HT1080 (cell line): ENCODE results near the gene XPA. TPM values are rescaled to one million over a fixed set of nuclear protein-coding genes. Genes with fewer than 3 reads are reported as not detected.
"Not testable (repeated sequence)": the region's sequence is repeated elsewhere in the genome, so short reads cannot be mapped to it uniquely, and the experiment has no call there.

Experiments
- DNase-seq: peaks from one replicate; pipeline ENCODE4 v3.0.0-alpha.2; 2015; ENCODE audit warnings: low read depth
- total RNA-seq: library from RNA; depleted of rRNA; stranded (reverse); fragments of >200 nt; shearing (Covaris generic); gene quantifications from 2 replicates; pipeline ENCODE4 v1.2.3, GENCODE V29; 2014

XPA gene
- total RNA-seq, 1 experiment from 2014 or later, result 7.9 TPM

- DNase-seq, result no peak
Observed at GRCh38 chr9:97704345-97704677, 7.2 kb upstream of the XPA start.

- DNase-seq, result peak; percentile 93
Observed at GRCh38 chr9:97703437-97704344, 6.6 kb upstream of the XPA start.

- not testable (repeated sequence) for DNase-seq
Observed at GRCh38 chr9:97699824-97700223, 2.7 kb upstream of the XPA start.

GRCh38 chr9:97699281-97699680 lies 2.1 kb upstream of the XPA start:
- peak; percentile 56 for DNase-seq

- no peak for DNase-seq
Observed at GRCh38 chr9:97698865-97699264, 1.7 kb upstream of the XPA start.

GRCh38 chr9:97697837-97698236 lies 697 bp upstream of the XPA start:
- no peak for DNase-seq

GRCh38 chr9:97695995-97696802 lies 941 bp downstream of the XPA start:
- peak; percentile 8 for DNase-seq

- DNase-seq, result no peak
Observed at GRCh38 chr9:97695390-97695789, 1.8 kb downstream of the XPA start.

GRCh38 chr9:97694769-97695168 lies 2.4 kb downstream of the XPA start:
- DNase-seq, result no peak

GRCh38 chr9:97689401-97690180 lies 7.5 kb downstream of the XPA start:
- peak; percentile 17 for DNase-seq

- DNase-seq, result no peak
Observed at GRCh38 chr9:97688654-97689053, 8.5 kb downstream of the XPA start.

- DNase-seq, result no peak
Observed at GRCh38 chr9:97682242-97682641, 14.9 kb downstream of the XPA start.

GRCh38 chr9:97675655-97676054 lies 21.5 kb downstream of the XPA start:
- no peak for DNase-seq

- no peak for DNase-seq
Observed at GRCh38 chr9:97673922-97674321, 23.2 kb downstream of the XPA start.

GRCh38 chr9:97672403-97672802 lies 24.7 kb downstream of the XPA start:
- DNase-seq, result no peak

- DNase-seq, result no peak
Observed at GRCh38 chr9:97670586-97670985, 26.6 kb downstream of the XPA start.

GRCh38 chr9:97668485-97668884 lies 28.7 kb downstream of the XPA start:
- DNase-seq, result no peak

GRCh38 chr9:97666907-97667686 lies 30.0 kb downstream of the XPA start:
- DNase-seq, result no peak

- no peak for DNase-seq
Observed at GRCh38 chr9:97665742-97666141, 31.4 kb downstream of the XPA start.

- no peak for DNase-seq
Observed at GRCh38 chr9:97660847-97661246, 36.3 kb downstream of the XPA start.

- no peak for DNase-seq
Observed at GRCh38 chr9:97660340-97660739, 36.8 kb downstream of the XPA start.
